GM19043 (cell line): Measurements from ENCODE around the gene TMEM81.

Experiments used
- ATAC-seq: cut with Tn5 transposase; IDR thresholded peaks from one replicate; pipeline ENCODE4 v1.9.1; 2021; ENCODE audit warnings: low read depth; ENCODE audit not compliant: unreplicated experiment

TMEM81 gene

DNA sequence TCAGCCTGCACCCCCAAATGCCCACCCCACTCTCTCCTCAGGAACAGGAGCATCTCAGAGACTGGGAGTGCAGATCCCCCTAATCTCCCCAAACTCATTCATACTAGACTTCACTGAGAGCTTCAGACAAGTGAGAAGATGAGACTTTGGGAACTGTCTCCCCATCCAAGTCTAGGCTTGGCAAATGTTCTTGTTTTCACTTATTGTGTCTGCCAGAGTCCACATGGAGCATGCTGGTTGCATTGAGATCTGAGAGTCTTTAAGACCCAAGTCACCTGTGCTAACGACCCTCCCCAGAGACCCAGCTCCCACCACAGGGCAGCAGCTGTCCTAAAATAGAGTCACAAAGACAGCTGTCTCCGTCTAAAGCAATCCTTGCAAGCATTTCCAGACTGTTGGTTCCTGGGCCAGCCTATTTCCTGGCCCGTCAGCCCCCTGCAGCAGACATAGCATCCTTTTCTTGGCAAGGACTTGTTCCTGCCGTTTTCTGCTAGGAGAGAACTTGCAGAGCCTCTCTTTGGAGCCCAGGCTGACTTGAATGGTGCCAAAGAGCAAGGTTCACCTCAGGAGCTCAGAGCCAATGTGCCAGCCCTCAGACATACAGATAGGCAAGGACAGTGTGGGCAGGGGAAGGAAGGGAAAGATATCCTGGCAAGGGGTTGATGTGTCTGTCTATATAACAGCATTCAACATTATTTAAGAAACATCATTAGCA lies 43.1 kb downstream of the TMEM81 start:
- ATAC-seq, result no peak

- no peak for ATAC-seq
These were observed 46.0 kb downstream of the TMEM81 start for GRCh38 chr1:205038132-205038786.

DNA sequence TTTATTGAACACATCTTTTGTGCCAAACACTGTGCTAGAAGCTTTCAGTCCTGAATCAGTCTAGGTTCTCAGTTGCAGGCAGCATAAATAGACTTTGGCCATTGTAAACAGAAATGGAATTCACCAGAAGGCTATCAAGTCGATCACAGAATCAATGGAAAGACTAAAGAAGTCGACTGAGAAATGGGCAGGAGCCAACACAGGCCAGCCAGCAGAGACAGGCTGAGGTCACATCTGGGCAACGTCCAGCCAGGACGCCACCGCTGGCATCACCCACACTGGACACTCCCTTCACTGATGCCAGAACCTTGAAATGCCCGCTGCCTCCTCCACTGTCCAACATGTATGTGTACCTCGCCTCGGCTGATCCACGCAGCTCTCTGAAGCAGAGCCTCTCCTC lies 46.7 kb downstream of the TMEM81 start:
- no peak for ATAC-seq
